ENCODE measurements around the gene MFSD11.
"Not testable (repeated sequence)": the region's sequence is repeated elsewhere in the genome, so short reads cannot be mapped to it uniquely, and the experiment has no call there.

The MFSD11 gene

GRCh38 chr17:76732734-76733617 is 4.9 kb upstream of the MFSD11 start:
- no peaks in the 10 kb centered on the region for H3K9me3 Mint-ChIP-seq
- no peaks in the 10 kb centered on the region for H3K27me3 Mint-ChIP-seq
- H3K4me1 Mint-ChIP-seq, result peaks cover 70% of the 10 kb centered on the region
- H3K4me3 Mint-ChIP-seq, result peak overlapping the region; percentile 96
- H3K27ac Mint-ChIP-seq, result peak overlapping the region; percentile 98
- no peak for ATAC-seq
- H3K36me3 Mint-ChIP-seq, result peaks cover 37% of the 10 kb centered on the region

DNA sequence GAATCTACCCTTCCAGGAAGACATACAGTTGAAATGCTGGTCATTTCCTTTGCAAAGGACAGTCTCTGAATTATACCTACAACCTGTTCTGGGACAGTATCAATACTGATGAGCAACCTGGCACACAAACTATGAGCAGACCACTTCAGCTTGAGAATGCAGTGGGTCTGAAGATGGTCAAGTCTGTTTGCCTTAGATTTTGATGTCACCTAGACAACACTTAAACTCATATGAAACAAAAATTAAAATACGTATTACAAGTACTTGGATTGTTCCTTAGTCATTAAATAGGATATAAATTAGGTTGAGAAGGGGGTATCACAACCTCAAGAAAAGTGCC is 4.3 kb upstream of the MFSD11 start:
- no peak for ATAC-seq
- H3K4me3 Mint-ChIP-seq, result peak overlapping the region; percentile 96
- peak overlapping the region; percentile 98 for H3K27ac Mint-ChIP-seq
- no peaks in the 10 kb centered on the region for H3K27me3 Mint-ChIP-seq
- H3K4me1 Mint-ChIP-seq, result peaks cover 70% of the 10 kb centered on the region
- no peaks in the 10 kb centered on the region for H3K9me3 Mint-ChIP-seq
- peaks cover 37% of the 10 kb centered on the region for H3K36me3 Mint-ChIP-seq

DNA sequence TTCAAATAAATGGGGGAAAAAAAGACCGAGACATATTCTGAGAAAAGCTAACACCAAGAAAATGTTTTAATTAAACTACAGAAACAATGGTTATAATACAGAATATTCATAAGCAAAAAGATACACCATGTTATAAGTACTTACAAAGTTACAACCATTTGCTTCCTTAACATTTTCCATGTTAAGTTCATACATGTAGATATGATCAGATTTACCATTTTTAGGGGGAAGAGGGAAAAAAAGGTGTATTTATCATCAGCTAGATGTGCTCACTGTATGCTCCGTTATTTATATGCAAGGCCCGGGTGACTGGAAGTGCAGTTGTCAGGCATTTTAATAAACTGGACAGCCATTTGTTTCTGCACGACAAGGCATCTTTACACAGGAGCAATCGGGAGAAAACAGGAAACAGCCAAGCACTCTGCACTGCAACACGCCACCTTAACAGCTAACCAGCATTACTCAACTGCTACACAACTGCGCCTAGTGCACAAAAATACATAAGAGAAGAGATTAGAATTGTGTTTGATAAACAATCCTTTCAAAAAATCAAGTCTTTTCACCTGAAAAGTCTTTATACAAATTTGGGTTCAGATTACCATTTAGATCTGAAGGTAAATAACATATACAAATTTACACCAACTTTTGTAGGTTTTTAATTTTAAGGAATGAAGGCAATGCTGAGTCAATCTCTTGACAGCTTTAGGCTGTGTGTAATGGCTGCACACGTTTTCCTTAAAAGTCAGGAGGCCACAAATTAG is 3.7 kb upstream of the MFSD11 start:
- ATAC-seq, result no peak
- Mint-ChIP-seq H3K4me3 (peak overlapping the region; percentile 96), H3K36me3 (peaks cover 37% of the 10 kb centered on the region), H3K4me1 (peaks cover 69% of the 10 kb centered on the region), H3K9me3 (no peaks in the 10 kb centered on the region), H3K27me3 (no peaks in the 10 kb centered on the region), H3K27ac (peak overlapping the region; percentile 98)

DNA sequence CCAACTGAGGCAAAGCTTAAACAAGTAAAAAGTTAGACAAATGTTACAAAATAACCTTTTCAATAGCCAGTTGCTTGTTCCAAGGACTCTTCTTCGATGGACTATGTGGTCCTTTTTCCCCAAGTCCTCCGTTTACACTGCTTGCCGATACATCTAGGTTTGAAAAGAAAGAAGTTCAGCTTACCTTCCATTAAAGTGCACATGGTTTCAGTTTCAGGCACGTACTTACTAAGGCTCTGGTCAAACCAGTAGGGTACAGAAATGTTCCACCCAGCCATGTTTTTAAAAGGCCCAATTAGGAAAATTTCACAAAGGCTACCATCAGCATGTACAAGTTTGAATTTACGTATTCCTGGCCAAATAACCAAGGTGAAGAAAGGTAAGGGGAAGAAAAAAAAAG is 2.9 kb upstream of the MFSD11 start:
- ATAC-seq, result no peak
- Mint-ChIP-seq H3K4me3 (peak overlapping the region; percentile 96), H3K27ac (peak overlapping the region; percentile 98), H3K4me1 (peaks cover 68% of the 10 kb centered on the region), H3K36me3 (peaks cover 37% of the 10 kb centered on the region), H3K27me3 (no peaks in the 10 kb centered on the region), H3K9me3 (no peaks in the 10 kb centered on the region)

- peaks cover 66% of the 10 kb centered on the region for H3K4me1 Mint-ChIP-seq
- H3K27me3 Mint-ChIP-seq, result no peaks in the 10 kb centered on the region
- ATAC-seq, result no peak
- H3K36me3 Mint-ChIP-seq, result peaks cover 38% of the 10 kb centered on the region
- H3K4me3 Mint-ChIP-seq, result peak overlapping the region; percentile 96
- H3K27ac Mint-ChIP-seq, result peak overlapping the region; percentile 98
- H3K9me3 Mint-ChIP-seq, result no peaks in the 10 kb centered on the region
Measured at GRCh38 chr17:76735586-76736348, 2.2 kb upstream of the MFSD11 start.

DNA sequence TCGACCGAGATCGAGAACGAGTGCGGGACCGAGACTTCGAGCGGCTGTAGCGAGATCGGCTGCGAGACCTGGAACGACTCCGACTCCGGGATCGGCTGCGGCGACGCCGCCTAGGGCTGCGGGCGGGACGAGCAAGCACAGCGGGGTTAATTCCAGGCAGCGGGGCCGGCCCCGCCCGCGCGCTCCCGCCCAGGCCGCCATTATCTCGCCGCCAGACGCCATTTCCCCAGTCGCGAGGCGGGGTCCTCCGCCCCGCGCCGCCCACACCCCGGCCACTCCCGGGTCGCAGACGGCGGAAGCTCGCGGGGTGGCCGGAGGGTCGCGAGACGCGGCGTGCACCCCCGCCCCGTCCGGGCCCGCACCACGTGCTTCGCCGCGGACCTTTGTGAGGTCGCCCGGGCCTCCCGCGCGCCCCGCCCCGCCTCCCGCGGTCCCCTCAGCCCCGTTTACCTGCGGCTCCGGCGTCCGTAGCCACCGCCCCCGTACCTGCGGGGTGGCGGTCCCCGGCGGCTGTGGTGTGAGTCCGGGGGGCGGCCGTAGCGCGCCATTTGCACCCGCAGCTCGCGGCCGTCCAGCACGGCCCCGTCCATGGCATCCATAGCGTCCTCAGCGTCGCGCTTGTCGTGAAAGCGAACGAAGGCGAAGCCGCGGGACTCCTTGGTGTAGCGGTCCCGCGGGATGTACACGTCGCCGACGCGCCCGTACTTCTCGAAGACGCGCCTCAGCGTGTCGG is 1.4 kb upstream of the MFSD11 start:
- peak; percentile 51 for ATAC-seq
- Mint-ChIP-seq H3K27ac (peak overlapping the region; percentile 98), H3K27me3 (no peaks in the 10 kb centered on the region), H3K4me1 (peaks cover 61% of the 10 kb centered on the region), H3K36me3 (peaks cover 38% of the 10 kb centered on the region), H3K4me3 (peak overlapping the region; percentile 96), H3K9me3 (no peaks in the 10 kb centered on the region)

DNA sequence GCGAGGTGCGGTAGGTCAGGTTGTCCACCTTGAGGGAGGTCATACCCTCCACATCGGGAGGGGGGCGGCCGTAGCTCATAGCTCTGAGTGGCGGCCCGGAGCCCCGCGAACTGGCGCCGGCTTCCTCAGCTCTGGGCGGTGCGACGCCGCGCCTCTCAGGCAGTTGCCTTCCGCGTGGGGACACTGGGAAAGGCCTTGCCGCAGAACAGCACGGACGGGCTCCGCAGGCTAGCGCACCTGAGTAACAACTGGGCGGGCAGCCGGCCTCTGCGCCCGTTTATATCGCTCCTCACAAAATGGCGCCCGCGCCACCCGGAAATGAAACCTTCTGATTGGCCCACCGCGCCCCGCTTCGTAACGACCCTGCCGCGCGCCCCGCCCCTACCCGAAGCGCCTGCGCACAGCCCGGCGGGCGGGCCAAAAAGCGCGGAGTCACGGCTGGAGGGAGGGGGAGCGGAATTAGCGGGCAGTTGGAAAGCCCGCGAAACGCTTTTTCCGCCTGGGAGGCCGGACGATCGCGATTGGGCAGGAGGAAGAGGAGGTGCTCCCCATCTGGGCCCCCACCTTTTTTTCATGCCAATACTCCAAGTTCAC is 740 bp upstream of the MFSD11 start, which contains the start of gene SRSF2:
SRSF2 (minus strand) TSS at position 250 of the 594 bp plus-strand sequence; CDS start at position 79, 171 bp downstream.
- peaks cover 42% of the 10 kb centered on the region for H3K36me3 Mint-ChIP-seq
- no peaks in the 10 kb centered on the region for H3K27me3 Mint-ChIP-seq
- peak within 1 kb of the TSS; percentile 98 for H3K27ac Mint-ChIP-seq
- no peaks in the 10 kb centered on the region for H3K9me3 Mint-ChIP-seq
- H3K4me3 Mint-ChIP-seq, result peak within 1 kb of the TSS; percentile 96
- peak; percentile 90 for ATAC-seq
- peaks cover 57% of the 10 kb centered on the region for H3K4me1 Mint-ChIP-seq

DNA sequence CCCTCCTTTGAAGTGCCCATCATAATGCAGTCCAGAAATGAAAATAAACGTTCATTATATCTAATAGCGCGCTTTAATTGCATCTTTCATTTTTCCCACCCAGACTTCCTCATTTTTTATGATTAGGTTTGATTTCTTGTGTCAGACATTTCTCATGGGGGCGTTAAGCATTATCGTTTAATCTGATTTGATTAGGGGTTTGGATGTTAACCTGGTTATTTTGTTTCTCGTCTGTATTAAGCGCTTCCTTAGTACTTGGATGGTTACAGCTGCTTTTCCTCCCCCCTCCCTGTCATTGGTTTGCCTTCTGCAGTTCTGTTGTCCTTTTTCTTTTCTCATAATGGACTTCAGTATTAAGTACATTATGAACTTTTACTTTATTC is 540 bp downstream of the MFSD11 start:
- H3K4me3 Mint-ChIP-seq, result peak overlapping the region; percentile 96
- peak overlapping the region; percentile 98 for H3K27ac Mint-ChIP-seq
- ATAC-seq, result no peak
- H3K9me3 Mint-ChIP-seq, result no peaks in the 10 kb centered on the region
- H3K36me3 Mint-ChIP-seq, result peaks cover 40% of the 10 kb centered on the region
- H3K27me3 Mint-ChIP-seq, result no peaks in the 10 kb centered on the region
- H3K4me1 Mint-ChIP-seq, result peaks cover 44% of the 10 kb centered on the region

DNA sequence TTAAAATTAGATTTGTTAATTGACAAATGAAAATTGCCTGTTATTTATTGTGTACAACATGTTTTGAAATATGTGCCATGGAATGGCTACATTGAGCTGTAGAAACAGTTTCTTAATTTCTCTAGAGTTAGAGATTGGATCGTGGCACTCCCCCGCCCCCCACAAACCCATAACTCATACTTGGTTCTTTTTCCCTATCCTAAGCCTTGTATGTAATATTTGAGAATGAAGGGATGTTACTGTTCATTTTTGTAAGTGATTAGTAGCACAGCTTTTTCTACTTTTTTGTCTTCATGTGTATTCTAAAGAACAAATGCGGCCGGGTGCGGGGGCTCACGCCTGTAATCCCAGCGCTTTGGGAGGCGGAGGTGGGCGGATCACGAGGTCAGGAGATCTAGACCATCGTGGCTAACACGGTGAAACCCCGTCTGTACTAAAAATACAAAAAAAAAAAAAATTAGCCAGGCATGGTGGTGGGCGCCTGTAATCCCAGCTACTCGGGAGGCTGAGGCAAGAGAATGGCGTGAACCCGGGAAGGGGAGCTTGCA is 1.7 kb downstream of the MFSD11 start:
- not testable (repeated sequence) for H3K4me3 Mint-ChIP-seq, H3K27me3 Mint-ChIP-seq, ATAC-seq, H3K27ac Mint-ChIP-seq, H3K9me3 Mint-ChIP-seq
- Mint-ChIP-seq H3K36me3 (peaks cover 34% of the 10 kb centered on the region), H3K4me1 (peaks cover 33% of the 10 kb centered on the region)

DNA sequence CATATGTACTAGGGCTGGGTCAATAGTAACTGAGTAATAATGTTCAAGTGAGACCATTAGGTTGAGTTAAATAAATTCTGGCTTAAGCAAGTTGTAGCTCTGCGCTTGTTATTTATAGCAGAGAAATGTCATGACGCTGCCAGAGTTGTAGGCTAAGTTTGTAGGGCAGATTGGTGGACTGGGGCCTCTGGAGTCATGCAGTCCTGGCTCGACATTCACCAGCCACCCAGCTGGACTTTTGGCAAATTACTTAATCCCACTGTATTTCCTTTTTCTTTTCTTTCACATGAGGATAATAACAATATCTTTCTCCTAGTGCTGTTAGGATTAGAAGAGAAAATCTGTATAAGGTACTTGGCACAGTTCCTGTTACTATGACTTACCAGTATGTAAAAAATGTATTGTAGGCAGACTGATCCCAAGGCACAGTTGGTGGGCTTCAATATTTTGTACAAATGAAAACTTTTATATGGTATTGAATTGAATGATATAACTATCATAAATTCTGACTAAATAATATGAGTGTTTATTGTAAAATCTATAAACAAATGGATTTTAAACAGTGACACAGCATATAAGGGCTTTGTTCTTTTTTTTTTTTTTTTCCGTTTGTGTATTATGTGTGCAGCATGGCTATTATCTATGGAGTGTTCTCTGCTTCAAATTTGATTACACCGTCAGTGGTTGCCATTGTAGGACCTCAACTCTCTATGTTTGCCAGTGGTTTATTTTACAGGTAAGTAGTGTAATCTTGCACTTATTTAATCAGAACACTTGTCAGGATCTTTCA is 2.6 kb downstream of the MFSD11 start:
- Mint-ChIP-seq H3K27me3 (no peaks in the 10 kb centered on the region), H3K4me1 (peaks cover 25% of the 10 kb centered on the region), H3K36me3 (peaks cover 33% of the 10 kb centered on the region), H3K9me3 (no peaks in the 10 kb centered on the region), H3K27ac (no peak overlapping the region), H3K4me3 (no peak overlapping the region)
- no peak for ATAC-seq

- Mint-ChIP-seq H3K4me3 (no peak overlapping the region), H3K36me3 (peaks cover 36% of the 10 kb centered on the region)
Measured at GRCh38 chr17:76742958-76743357, 5.0 kb downstream of the MFSD11 start.

DNA sequence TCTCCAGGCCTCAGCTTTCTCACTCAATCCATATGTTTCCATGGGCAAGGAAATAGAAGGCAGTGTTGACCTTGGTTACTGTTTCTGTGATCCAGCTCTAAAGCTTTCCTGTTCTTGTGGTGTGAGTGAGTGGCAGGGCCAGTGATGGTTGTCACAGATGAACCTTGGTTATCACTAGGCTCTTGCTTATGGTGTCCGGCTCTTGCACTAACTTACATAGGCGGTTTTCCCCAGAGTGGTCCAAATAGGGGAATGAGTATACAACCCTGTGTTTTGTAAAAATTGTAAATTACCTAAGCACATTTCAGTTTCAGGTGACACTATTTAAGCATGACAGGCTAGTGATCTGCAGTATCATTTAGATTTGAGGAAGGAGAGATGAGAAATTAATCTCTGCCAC is 6.8 kb downstream of the MFSD11 start:
- Mint-ChIP-seq H3K4me1 (peaks cover 2% of the 10 kb centered on the region), H3K27me3 (no peaks in the 10 kb centered on the region), H3K4me3 (no peak overlapping the region), H3K36me3 (peaks cover 48% of the 10 kb centered on the region), H3K27ac (no peak overlapping the region), H3K9me3 (no peaks in the 10 kb centered on the region)
- no peak for ATAC-seq

More at GRCh38 chr17:76742958-76743357, 5.0 kb downstream of the MFSD11 start:
- H3K27ac Mint-ChIP-seq, result no peak overlapping the region
- no peaks in the 10 kb centered on the region for H3K27me3 Mint-ChIP-seq
- H3K9me3 Mint-ChIP-seq, result no peaks in the 10 kb centered on the region
- ATAC-seq, result no peak
- peaks cover 18% of the 10 kb centered on the region for H3K4me1 Mint-ChIP-seq

- not testable (repeated sequence) for H3K9me3 Mint-ChIP-seq, H3K4me1 Mint-ChIP-seq, ATAC-seq, H3K27ac Mint-ChIP-seq, H3K27me3 Mint-ChIP-seq, H3K4me3 Mint-ChIP-seq
- H3K36me3 Mint-ChIP-seq, result peaks cover 52% of the 10 kb centered on the region
Measured at GRCh38 chr17:76745785-76746184, 7.9 kb downstream of the MFSD11 start.

Measured in stimulated activated memory B cell treated with anti-CD40 and anti-IgM and Interleukin-4, amounts not matched to agents 10 μg/mL and 1 μg/mL and 100 μg/mL, for 72 hours (primary cell).